Activated naive CD4-positive, alpha-beta T cell treated with Interleukin-2 at 50 U/mL for 16 hours (primary cell): ENCODE measurements around the gene CHML.

Experiments
- DNase-seq: peaks from one replicate; pipeline ENCODE4 v3.0.0-alpha.2; 2020

The CHML gene

GRCh38 chr1:241615043-241615974, 24.9 kb downstream of the CHML start:
- no peak for DNase-seq

- DNase-seq, result no peak
Observed at GRCh38 chr1:241614572-241614971, 25.6 kb downstream of the CHML start.

GRCh38 chr1:241614144-241614543, 26.0 kb downstream of the CHML start:
- no peak for DNase-seq

- no peak for DNase-seq
Observed at GRCh38 chr1:241612533-241613477, 27.4 kb downstream of the CHML start.

GRCh38 chr1:241611736-241612135, 28.4 kb downstream of the CHML start:
- no peak for DNase-seq

- no peak for DNase-seq
Observed at GRCh38 chr1:241611063-241611462, 29.1 kb downstream of the CHML start.

GRCh38 chr1:241610056-241610815, 29.9 kb downstream of the CHML start:
- no peak for DNase-seq

- DNase-seq, result no peak
Observed at GRCh38 chr1:241608379-241609033, 31.7 kb downstream of the CHML start.

GRCh38 chr1:241607497-241607896, 32.7 kb downstream of the CHML start:
- DNase-seq, result no peak

- no peak for DNase-seq
Observed at GRCh38 chr1:241606544-241606943, 33.6 kb downstream of the CHML start.

- no peak for DNase-seq
Observed at GRCh38 chr1:241605146-241605805, 34.9 kb downstream of the CHML start.

GRCh38 chr1:241603731-241604245, 36.4 kb downstream of the CHML start:
- DNase-seq, result no peak

GRCh38 chr1:241600496-241600901, 39.7 kb downstream of the CHML start:
- no peak for DNase-seq

- DNase-seq, result no peak
Observed at GRCh38 chr1:241598249-241598648, 41.9 kb downstream of the CHML start.

GRCh38 chr1:241596633-241597032, 43.5 kb downstream of the CHML start:
- DNase-seq, result no peak

GRCh38 chr1:241593186-241593585, 47.0 kb downstream of the CHML start:
- DNase-seq, result no peak

GRCh38 chr1:241592273-241592958, 47.8 kb downstream of the CHML start:
- DNase-seq, result no peak

GRCh38 chr1:241591736-241592135, 48.4 kb downstream of the CHML start:
- no peak for DNase-seq

- DNase-seq, result no peak
Observed at GRCh38 chr1:241591317-241591716, 48.9 kb downstream of the CHML start.

- DNase-seq, result no peak
Observed at GRCh38 chr1:241590719-241591118, 49.5 kb downstream of the CHML start.
